ENCODE results near the gene NMS.
A peak's percentile ranks its signal among the peaks of the same experiment; 100 is the strongest.
"Not testable (repeated sequence)": the region's sequence is repeated elsewhere in the genome, so short reads cannot be mapped to it uniquely, and the experiment has no call there.

The NMS gene

DNA sequence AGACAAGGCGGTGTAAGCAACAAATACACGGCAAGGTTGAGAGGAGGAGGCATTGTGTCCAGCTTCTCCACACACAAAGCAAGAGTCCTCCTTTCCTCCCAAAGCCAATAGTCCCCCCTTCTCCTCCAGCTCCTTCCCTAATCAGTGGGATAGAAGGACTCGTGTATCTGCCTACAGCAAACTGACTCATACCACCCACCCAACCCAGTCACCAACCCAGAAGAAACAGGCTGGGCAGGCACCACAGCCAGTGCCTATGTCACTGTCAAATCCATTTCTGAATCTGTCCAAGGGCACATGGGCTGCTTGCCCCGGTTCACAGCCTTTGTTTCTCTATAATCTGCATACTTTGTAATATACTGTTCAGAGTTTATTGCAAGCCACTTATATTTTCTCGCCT is 19.2 kb upstream of the NMS start:
- Histone ChIP-seq H4K8ac (ENCODE audit: low read length) (no peak overlapping the region), H2BK5ac (ENCODE audit: low read depth, low read length, poor library complexity, severe bottlenecking) (no peak overlapping the region), H3K4me1 (ENCODE audit: control insufficient read depth, insufficient read depth, low read depth, low read length) (no peaks in the 10 kb centered on the region), H3K18ac (ENCODE audit: low read depth in 1 of 2, low read length in 2 of 2) (no peak overlapping the region), H3K14ac (ENCODE audit: low read length in 2 of 2) (no peak overlapping the region), H2AK5ac (ENCODE audit: low read length, severe bottlenecking) (no peak overlapping the region), H3K4me3 (ENCODE audit: insufficient read depth in 1 of 2, low read depth in 1 of 2, low read length in 2 of 2) (no peak overlapping the region), H3K9me3 (ENCODE audit: control insufficient read depth, low read length) (peaks cover 18% of the 10 kb centered on the region), H3K4ac (ENCODE audit: low read depth in 1 of 2, low read length in 2 of 2) (no peak overlapping the region), H4K91ac (ENCODE audit: low read length) (no peak overlapping the region), H2BK15ac (ENCODE audit: low read depth, poor library complexity, severe bottlenecking) (no peak overlapping the region), H3K4me2 (ENCODE audit: low read length, poor library complexity, severe bottlenecking) (no peak overlapping the region), H2AFZ (ENCODE audit: low read depth, low read length) (no peak overlapping the region), H3K36me3 (ENCODE audit: control insufficient read depth in 1 of 2, insufficient read depth in 2 of 2, low read depth in 1 of 2, low read length in 2 of 2) (no peaks in the 10 kb centered on the region), H3K27me3 (ENCODE audit: control insufficient read depth in 1 of 2, insufficient read depth in 1 of 2, low read length in 2 of 2) (peaks cover 0 to 10% of the 10 kb centered on the region in 2 experiments), H2BK120ac (ENCODE audit: low read depth, low read length) (no peak overlapping the region), H3K9ac (ENCODE audit: low read length) (no peak overlapping the region), H2BK12ac (ENCODE audit: low read length in 2 of 2) (no peak overlapping the region), H3K23ac (ENCODE audit: low read length in 2 of 2) (no peak overlapping the region), H3K79me1 (replicated peaks; ENCODE audit: low read length, poor library complexity, severe bottlenecking) (no peaks in the 10 kb centered on the region), H3K27ac (ENCODE audit: low read length, poor library complexity, severe bottlenecking) (no peak overlapping the region)
- no peak for DNase-seq
- 78% methylated on average over 5 of the region's 5 CpGs for WGBS

DNA sequence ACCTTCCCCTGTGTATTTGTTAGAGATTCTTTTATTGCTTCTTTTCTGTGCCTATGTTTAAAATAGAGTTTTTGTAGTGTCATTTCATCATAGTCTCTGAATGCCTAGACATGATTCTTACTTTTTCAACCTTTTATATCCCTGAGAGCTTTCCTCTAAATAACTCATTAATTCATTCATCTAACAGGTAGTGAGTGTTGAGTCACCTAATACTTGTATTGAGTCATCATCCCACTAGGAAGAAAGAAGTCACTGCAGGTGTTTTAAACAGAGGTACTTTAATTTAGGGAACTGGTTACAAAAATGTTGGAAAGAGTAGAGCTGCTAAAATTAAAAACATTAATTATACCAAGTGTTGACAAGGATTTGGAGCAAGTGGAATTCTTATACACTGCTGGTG is 18.5 kb upstream of the NMS start:
- no peaks in the 10 kb centered on the region for H3K4me1 ChIP-seq (ENCODE audit: control insufficient read depth, insufficient read depth, low read depth, low read length)
- no peak overlapping the region for H2BK12ac ChIP-seq (ENCODE audit: low read length in 2 of 2)
- peaks cover 20% of the 10 kb centered on the region for H3K9me3 ChIP-seq (ENCODE audit: control insufficient read depth, low read length)
- H3K36me3 ChIP-seq (ENCODE audit: control insufficient read depth in 1 of 2, insufficient read depth in 2 of 2, low read depth in 1 of 2, low read length in 2 of 2) = no peaks in the 10 kb centered on the region
- no peak overlapping the region for H3K27ac ChIP-seq (ENCODE audit: low read length, poor library complexity, severe bottlenecking)
- H3K4me2 ChIP-seq (ENCODE audit: low read length, poor library complexity, severe bottlenecking) = no peak overlapping the region
- H2BK15ac ChIP-seq (ENCODE audit: low read depth, poor library complexity, severe bottlenecking) = no peak overlapping the region
- H3K14ac ChIP-seq (ENCODE audit: low read length in 2 of 2) = no peak overlapping the region
- no peak overlapping the region for H2BK120ac ChIP-seq (ENCODE audit: low read depth, low read length)
- H3K4me3 ChIP-seq (ENCODE audit: insufficient read depth in 1 of 2, low read depth in 1 of 2, low read length in 2 of 2) = no peak overlapping the region
- DNase-seq = no peak
- no peak overlapping the region for H4K91ac ChIP-seq (ENCODE audit: low read length)
- no peak overlapping the region for H4K8ac ChIP-seq (ENCODE audit: low read length)
- H2BK5ac ChIP-seq (ENCODE audit: low read depth, low read length, poor library complexity, severe bottlenecking) = no peak overlapping the region
- peaks cover 0 to 10% of the 10 kb centered on the region in 2 experiments for H3K27me3 ChIP-seq (ENCODE audit: control insufficient read depth in 1 of 2, insufficient read depth in 1 of 2, low read length in 2 of 2)
- H3K4ac ChIP-seq (ENCODE audit: low read depth in 1 of 2, low read length in 2 of 2) = no peak overlapping the region
- no peak overlapping the region for H2AFZ ChIP-seq (ENCODE audit: low read depth, low read length)
- H3K18ac ChIP-seq (ENCODE audit: low read depth in 1 of 2, low read length in 2 of 2) = no peak overlapping the region
- H3K23ac ChIP-seq (ENCODE audit: low read length in 2 of 2) = no peak overlapping the region
- H2AK5ac ChIP-seq (ENCODE audit: low read length, severe bottlenecking) = no peak overlapping the region
- H3K79me1 ChIP-seq (replicated peaks; ENCODE audit: low read length, poor library complexity, severe bottlenecking) = no peaks in the 10 kb centered on the region
- H3K9ac ChIP-seq (ENCODE audit: low read length) = no peak overlapping the region

DNA sequence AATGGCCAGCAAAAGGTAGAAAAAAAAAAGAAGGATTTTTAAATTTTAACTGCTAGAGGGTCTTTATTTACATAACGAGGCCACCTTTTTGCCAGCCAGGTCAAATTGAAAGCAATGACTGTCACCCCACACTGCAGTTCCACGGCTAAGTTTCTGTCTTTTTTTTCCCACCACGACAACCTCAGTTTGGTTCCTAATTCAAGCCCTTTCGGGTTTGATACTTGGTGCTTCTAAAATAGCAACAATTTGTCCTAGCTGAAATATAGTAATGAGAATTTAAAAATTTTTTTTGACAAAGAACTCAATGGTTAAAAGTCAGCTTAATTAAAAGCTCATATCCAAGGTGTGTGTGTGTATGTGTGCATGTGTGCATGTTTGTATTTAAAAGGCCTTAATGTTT is 16.4 kb upstream of the NMS start:
- H3K4ac ChIP-seq (ENCODE audit: low read depth in 1 of 2, low read length in 2 of 2) = no peak overlapping the region
- no peak overlapping the region for H3K9ac ChIP-seq (ENCODE audit: low read length)
- no peaks in the 10 kb centered on the region for H3K79me1 ChIP-seq (replicated peaks; ENCODE audit: low read length, poor library complexity, severe bottlenecking)
- no peak overlapping the region for H2BK15ac ChIP-seq (ENCODE audit: low read depth, poor library complexity, severe bottlenecking)
- 49% methylated on average over 2 of the region's 4 CpGs for WGBS
- peaks cover 31% of the 10 kb centered on the region for H3K9me3 ChIP-seq (ENCODE audit: control insufficient read depth, low read length)
- H3K27ac ChIP-seq (ENCODE audit: low read length, poor library complexity, severe bottlenecking) = no peak overlapping the region
- no peak overlapping the region for H3K4me3 ChIP-seq (ENCODE audit: insufficient read depth in 1 of 2, low read depth in 1 of 2, low read length in 2 of 2)
- H2AK5ac ChIP-seq (ENCODE audit: low read length, severe bottlenecking) = no peak overlapping the region
- no peak overlapping the region for H3K4me2 ChIP-seq (ENCODE audit: low read length, poor library complexity, severe bottlenecking)
- H2BK12ac ChIP-seq (ENCODE audit: low read length in 2 of 2) = no peak overlapping the region
- H3K27me3 ChIP-seq (ENCODE audit: control insufficient read depth in 1 of 2, insufficient read depth in 1 of 2, low read length in 2 of 2) = peaks cover 0 to 10% of the 10 kb centered on the region in 2 experiments
- H3K4me1 ChIP-seq (ENCODE audit: control insufficient read depth, insufficient read depth, low read depth, low read length) = no peaks in the 10 kb centered on the region
- no peak overlapping the region for H3K23ac ChIP-seq (ENCODE audit: low read length in 2 of 2)
- no peak overlapping the region for H3K14ac ChIP-seq (ENCODE audit: low read length in 2 of 2)
- no peak overlapping the region for H2BK120ac ChIP-seq (ENCODE audit: low read depth, low read length)
- H3K18ac ChIP-seq (ENCODE audit: low read depth in 1 of 2, low read length in 2 of 2) = no peak overlapping the region
- DNase-seq = no peak
- H2AFZ ChIP-seq (ENCODE audit: low read depth, low read length) = no peak overlapping the region
- H4K8ac ChIP-seq (ENCODE audit: low read length) = no peak overlapping the region
- no peak overlapping the region for H4K91ac ChIP-seq (ENCODE audit: low read length)
- H3K36me3 ChIP-seq (ENCODE audit: control insufficient read depth in 1 of 2, insufficient read depth in 2 of 2, low read depth in 1 of 2, low read length in 2 of 2) = no peaks in the 10 kb centered on the region
- H2BK5ac ChIP-seq (ENCODE audit: low read depth, low read length, poor library complexity, severe bottlenecking) = no peak overlapping the region

DNA sequence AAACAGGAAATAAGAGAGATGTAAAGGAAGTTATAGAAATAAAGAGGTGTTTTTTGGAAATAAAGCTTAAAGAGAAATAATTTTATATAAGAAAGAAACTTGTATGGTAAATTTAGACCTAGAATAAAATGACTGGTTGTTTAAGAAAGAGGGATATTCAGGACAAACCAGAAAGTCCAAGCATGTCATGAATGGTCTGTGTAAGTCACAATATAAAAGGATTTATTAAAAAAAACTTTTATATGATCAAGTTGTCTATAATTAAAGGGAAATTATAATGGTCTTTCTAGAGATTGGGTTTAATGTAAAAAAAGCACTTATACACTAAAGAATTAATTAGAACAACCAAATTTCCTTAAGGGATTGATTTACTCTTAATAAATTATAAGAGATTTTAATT is 13.9 kb upstream of the NMS start:
- H2BK5ac ChIP-seq (ENCODE audit: low read depth, low read length, poor library complexity, severe bottlenecking) = not testable (repeated sequence)
- peak; percentile 2 for DNase-seq

More for the DNA sequence above, 13.9 kb upstream of the NMS start:
- not testable (repeated sequence) for H3K4me2 ChIP-seq (ENCODE audit: low read length, poor library complexity, severe bottlenecking); H3K4ac ChIP-seq (ENCODE audit: low read depth in 1 of 2, low read length in 2 of 2); H4K8ac ChIP-seq (ENCODE audit: low read length); H4K91ac ChIP-seq (ENCODE audit: low read length); H3K4me1 ChIP-seq (ENCODE audit: control insufficient read depth, insufficient read depth, low read depth, low read length); H2BK12ac ChIP-seq (ENCODE audit: low read length in 2 of 2); H3K27me3 ChIP-seq (ENCODE audit: control insufficient read depth in 1 of 2, insufficient read depth in 1 of 2, low read length in 2 of 2); H3K9ac ChIP-seq (ENCODE audit: low read length); H3K4me3 ChIP-seq (ENCODE audit: insufficient read depth in 1 of 2, low read depth in 1 of 2, low read length in 2 of 2); H3K18ac ChIP-seq (ENCODE audit: low read depth in 1 of 2, low read length in 2 of 2); H2BK15ac ChIP-seq (ENCODE audit: low read depth, poor library complexity, severe bottlenecking); H3K23ac ChIP-seq (ENCODE audit: low read length in 2 of 2); H2BK120ac ChIP-seq (ENCODE audit: low read depth, low read length); H2AFZ ChIP-seq (ENCODE audit: low read depth, low read length); H3K36me3 ChIP-seq (ENCODE audit: control insufficient read depth in 1 of 2, insufficient read depth in 2 of 2, low read depth in 1 of 2, low read length in 2 of 2); H3K14ac ChIP-seq (ENCODE audit: low read length in 2 of 2); H2AK5ac ChIP-seq (ENCODE audit: low read length, severe bottlenecking); H3K79me1 ChIP-seq (replicated peaks; ENCODE audit: low read length, poor library complexity, severe bottlenecking); H3K27ac ChIP-seq (ENCODE audit: low read length, poor library complexity, severe bottlenecking)
- H3K9me3 ChIP-seq (ENCODE audit: control insufficient read depth, low read length) = peaks cover 39% of the 10 kb centered on the region

All from mesenchymal stem cell (in vitro differentiated cells and primary cell).